ENCODE data around the gene FOXL3.

The FOXL3 gene

DNA sequence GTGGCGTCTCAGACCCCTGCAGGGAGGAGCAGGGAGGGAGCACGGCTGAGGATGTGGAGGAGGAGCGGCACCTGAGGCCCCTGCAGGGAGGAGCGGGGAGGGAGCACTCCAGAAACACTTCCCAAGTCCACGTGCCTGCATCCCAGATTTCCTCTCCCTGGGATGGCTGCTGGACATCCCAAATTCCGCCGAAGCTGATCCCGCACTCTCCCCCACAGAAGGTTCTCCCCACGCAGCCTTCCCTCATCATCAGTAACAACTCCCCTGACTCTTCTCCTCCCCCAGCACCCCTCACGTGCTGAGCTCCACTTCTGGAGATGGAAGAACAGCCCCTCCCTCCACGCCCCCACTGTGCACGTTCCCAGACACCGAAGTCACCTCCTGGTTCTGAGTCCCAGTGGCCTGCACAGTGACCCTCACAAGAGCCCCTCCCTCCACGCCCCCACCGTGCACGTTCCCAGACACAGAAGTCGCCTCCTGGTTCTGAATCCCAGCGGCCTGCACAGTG, 17.8 kb upstream of the FOXL3 start:
- TF ChIP-seq, protein P1, sequence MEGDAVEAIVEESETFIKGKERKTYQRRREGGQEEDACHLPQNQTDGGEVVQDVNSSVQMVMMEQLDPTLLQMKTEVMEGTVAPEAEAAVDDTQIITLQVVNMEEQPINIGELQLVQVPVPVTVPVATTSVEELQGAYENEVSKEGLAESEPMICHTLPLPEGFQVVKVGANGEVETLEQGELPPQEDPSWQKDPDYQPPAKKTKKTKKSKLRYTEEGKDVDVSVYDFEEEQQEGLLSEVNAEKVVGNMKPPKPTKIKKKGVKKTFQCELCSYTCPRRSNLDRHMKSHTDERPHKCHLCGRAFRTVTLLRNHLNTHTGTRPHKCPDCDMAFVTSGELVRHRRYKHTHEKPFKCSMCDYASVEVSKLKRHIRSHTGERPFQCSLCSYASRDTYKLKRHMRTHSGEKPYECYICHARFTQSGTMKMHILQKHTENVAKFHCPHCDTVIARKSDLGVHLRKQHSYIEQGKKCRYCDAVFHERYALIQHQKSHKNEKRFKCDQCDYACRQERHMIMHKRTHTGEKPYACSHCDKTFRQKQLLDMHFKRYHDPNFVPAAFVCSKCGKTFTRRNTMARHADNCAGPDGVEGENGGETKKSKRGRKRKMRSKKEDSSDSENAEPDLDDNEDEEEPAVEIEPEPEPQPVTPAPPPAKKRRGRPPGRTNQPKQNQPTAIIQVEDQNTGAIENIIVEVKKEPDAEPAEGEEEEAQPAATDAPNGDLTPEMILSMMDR (IDR thresholded peaks at IDR 0.05; ENCODE audit: low read depth, low read length) = no peak
- DNase-seq = no peak
- no peak overlapping the region for H3K4me3 ChIP-seq (ENCODE audit: low read depth, low read length)
- no peak overlapping the region for H3K27ac ChIP-seq
- H3K36me3 ChIP-seq = no peaks in the 10 kb centered on the region
- peaks cover 32% of the 10 kb centered on the region for H3K9me3 ChIP-seq (ENCODE audit: severe bottlenecking)
- H3K27me3 ChIP-seq (ENCODE audit: insufficient read depth, low read depth, severe bottlenecking) = peaks cover 16% of the 10 kb centered on the region

- Histone ChIP-seq H3K27ac (no peak overlapping the region), H3K9me3 (ENCODE audit: severe bottlenecking) (peaks cover 34% of the 10 kb centered on the region), H3K36me3 (no peaks in the 10 kb centered on the region), H3K27me3 (ENCODE audit: insufficient read depth, low read depth, severe bottlenecking) (peaks cover 13% of the 10 kb centered on the region), H3K4me3 (ENCODE audit: low read depth, low read length) (no peak overlapping the region)
- DNase-seq = no peak
- TF ChIP-seq, protein P1 (IDR thresholded peaks at IDR 0.05; ENCODE audit: low read depth, low read length) = no peak
Measured at GRCh38 chr7:272631-273030, 17.3 kb upstream of the FOXL3 start.

GRCh38 chr7:273327-273726, 16.6 kb upstream of the FOXL3 start:
- no peak overlapping the region for H3K4me3 ChIP-seq (ENCODE audit: low read depth, low read length)
- H3K27ac ChIP-seq = no peak overlapping the region
- DNase-seq = no peak
- H3K9me3 ChIP-seq (ENCODE audit: severe bottlenecking) = peaks cover 34% of the 10 kb centered on the region
- H3K27me3 ChIP-seq (ENCODE audit: insufficient read depth, low read depth, severe bottlenecking) = peaks cover 6% of the 10 kb centered on the region
- TF ChIP-seq, protein P1 (IDR thresholded peaks at IDR 0.05; ENCODE audit: low read depth, low read length) = no peak
- H3K36me3 ChIP-seq = no peaks in the 10 kb centered on the region

- no peak overlapping the region for H3K4me3 ChIP-seq (ENCODE audit: low read depth, low read length)
- H3K36me3 ChIP-seq = no peaks in the 10 kb centered on the region
- no peak overlapping the region for H3K27ac ChIP-seq
- DNase-seq = no peak
- peaks cover 4% of the 10 kb centered on the region for H3K27me3 ChIP-seq (ENCODE audit: insufficient read depth, low read depth, severe bottlenecking)
- H3K9me3 ChIP-seq (ENCODE audit: severe bottlenecking) = peaks cover 34% of the 10 kb centered on the region
- TF ChIP-seq, protein P1 (IDR thresholded peaks at IDR 0.05; ENCODE audit: low read depth, low read length) = no peak
Measured at GRCh38 chr7:274266-274665, 15.7 kb upstream of the FOXL3 start.

DNA sequence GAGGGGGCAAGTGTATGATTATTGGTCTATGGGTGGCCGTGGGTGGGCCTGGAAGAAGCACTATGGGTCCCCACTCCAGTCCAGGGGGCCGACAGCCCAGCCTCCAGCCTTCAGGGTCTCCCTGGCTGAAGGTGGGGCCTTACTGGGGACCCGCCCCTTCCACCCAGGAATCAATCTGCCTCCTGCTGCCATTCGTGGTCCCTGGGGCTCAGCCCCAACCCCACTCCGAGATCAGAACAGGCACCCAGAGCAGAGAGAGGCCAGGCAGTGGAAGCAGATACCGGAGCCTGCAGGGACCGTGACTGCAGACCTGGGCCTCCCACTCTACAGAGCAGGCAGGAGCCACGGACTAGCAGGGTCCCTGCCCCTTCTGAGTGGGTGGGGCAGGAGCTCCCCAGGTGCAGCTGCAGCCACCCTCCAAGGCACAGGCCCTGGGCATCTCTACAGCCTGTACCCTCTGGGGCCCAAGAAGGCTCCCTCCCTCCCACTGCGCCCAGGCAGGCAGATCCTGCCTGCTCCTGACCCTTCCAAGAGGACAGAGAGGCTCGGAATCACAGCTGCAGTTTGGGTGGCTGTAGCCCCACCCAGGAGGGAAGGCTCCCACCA, 13.6 kb upstream of the FOXL3 start:
- no peak for DNase-seq
- no peak overlapping the region for H3K4me3 ChIP-seq (ENCODE audit: low read depth, low read length)
- TF ChIP-seq, protein P1 (IDR thresholded peaks at IDR 0.05; ENCODE audit: low read depth, low read length) = no peak
- no peaks in the 10 kb centered on the region for H3K36me3 ChIP-seq
- H3K27me3 ChIP-seq (ENCODE audit: insufficient read depth, low read depth, severe bottlenecking) = no peaks in the 10 kb centered on the region
- peaks cover 34% of the 10 kb centered on the region for H3K9me3 ChIP-seq (ENCODE audit: severe bottlenecking)
- H3K27ac ChIP-seq = no peak overlapping the region

GRCh38 chr7:277228-277627, 12.7 kb upstream of the FOXL3 start:
- H3K9me3 ChIP-seq (ENCODE audit: severe bottlenecking) = peaks cover 34% of the 10 kb centered on the region
- H3K27ac ChIP-seq = no peak overlapping the region
- DNase-seq = no peak
- no peak overlapping the region for H3K4me3 ChIP-seq (ENCODE audit: low read depth, low read length)
- no peaks in the 10 kb centered on the region for H3K36me3 ChIP-seq
- TF ChIP-seq, protein P1 (IDR thresholded peaks at IDR 0.05; ENCODE audit: low read depth, low read length) = no peak
- H3K27me3 ChIP-seq (ENCODE audit: insufficient read depth, low read depth, severe bottlenecking) = no peaks in the 10 kb centered on the region

All from WERI-Rb-1 (cell line).